Measurements from ENCODE around the gene PALLD.

PALLD gene

DNA sequence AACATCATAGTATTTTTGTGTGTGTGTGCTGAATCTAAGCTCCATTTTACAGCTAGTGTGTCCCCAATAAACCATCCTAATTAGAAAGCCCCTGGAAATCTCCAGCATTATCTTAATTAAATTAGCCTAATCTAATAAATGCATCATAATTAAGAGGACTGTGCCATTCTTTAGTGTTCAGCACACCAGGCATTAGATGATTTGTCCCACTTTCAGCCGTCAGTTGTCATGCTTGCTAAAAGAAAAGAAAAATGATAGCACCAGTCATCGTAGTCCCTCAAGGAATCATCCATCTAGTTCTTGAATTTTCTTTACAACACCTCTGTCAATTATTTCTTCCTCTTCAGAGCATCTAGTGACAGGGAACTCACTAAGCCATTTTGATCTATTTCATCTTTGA lies 155.9 kb downstream of the PALLD start:
- H3K36me3 ChIP-seq, result no peaks in the 10 kb centered on the region
- H3K27me3 ChIP-seq, result no peaks in the 10 kb centered on the region

DNA sequence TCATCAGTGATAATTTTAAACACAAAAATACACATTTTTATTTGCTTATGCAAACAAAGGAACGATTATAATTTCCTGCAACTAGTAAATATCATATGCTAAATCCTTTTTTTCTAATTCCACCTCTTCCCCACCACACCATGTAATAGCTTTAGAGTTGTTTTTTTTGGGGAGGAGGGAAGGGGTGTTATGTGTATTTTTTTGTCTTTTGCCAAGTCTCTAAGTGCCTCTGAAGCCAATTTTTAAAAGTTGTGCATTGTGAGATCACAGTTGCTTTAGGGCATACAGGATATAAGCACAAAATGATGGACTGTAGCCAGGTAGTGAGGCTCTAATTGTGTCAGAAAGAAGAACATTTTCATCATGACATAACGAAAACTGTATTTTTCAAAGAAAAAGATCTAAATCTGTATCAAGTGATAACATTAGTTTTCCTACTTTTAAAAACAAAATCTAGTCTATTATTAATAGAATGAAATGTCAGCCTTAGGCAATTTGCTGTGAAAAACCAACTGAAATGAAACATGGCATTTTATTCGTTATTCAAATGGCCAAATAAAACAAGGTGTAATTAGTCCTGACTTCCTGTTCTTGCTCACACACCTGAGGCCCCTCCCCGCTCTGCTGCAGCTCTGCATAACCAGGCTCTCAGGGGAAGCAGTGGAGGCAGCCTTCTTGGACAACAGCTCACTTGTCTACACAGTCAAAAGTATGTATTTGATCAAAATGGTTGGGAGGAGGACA lies 157.4 kb downstream of the PALLD start:
- H3K36me3 ChIP-seq, result no peaks in the 10 kb centered on the region
- DNase-seq, result no peak
- H3K27me3 ChIP-seq, result no peaks in the 10 kb centered on the region
- H3K4me1 ChIP-seq, result peaks cover 10% of the 10 kb centered on the region
- no peaks in the 10 kb centered on the region for H3K9me3 ChIP-seq
- TF ChIP-seq CTCF (IDR thresholded peaks at IDR 0.05; ENCODE audit: low read depth, low read length), result no peak
- H3K4me3 ChIP-seq (ENCODE audit: low read depth, low read length), result no peak overlapping the region

More for the DNA sequence above, 155.9 kb downstream of the PALLD start:
- no peak for DNase-seq
- H3K9me3 ChIP-seq, result no peaks in the 10 kb centered on the region
- H3K4me1 ChIP-seq, result peaks cover 10% of the 10 kb centered on the region
- TF ChIP-seq CTCF (IDR thresholded peaks at IDR 0.05; ENCODE audit: low read depth, low read length), result no peak
- H3K4me3 ChIP-seq (ENCODE audit: low read depth, low read length), result no peak overlapping the region

DNA sequence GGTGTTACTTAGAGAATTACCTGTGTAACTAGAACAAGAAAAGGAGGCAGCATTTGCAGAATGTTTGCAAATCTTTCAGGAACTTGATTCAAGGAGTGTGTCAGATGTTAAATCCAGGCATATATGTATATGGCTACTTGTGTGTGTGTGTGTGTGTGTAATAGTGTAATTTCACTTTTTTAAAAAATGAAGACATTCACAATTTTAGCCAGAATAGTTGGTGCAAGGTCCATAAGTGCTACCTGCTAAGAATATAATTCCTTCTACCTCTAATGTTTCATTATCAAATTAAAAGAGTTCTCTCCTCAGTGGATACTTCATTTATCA lies 158.0 kb downstream of the PALLD start:
- Histone ChIP-seq H3K4me1 (peaks cover 10% of the 10 kb centered on the region), H3K4me3 (ENCODE audit: low read depth, low read length) (no peak overlapping the region), H3K9me3 (no peaks in the 10 kb centered on the region), H3K27me3 (no peaks in the 10 kb centered on the region), H3K36me3 (no peaks in the 10 kb centered on the region)
- DNase-seq, result no peak
- TF ChIP-seq CTCF (IDR thresholded peaks at IDR 0.05; ENCODE audit: low read depth, low read length), result no peak

GRCh38 chr4:168655182-168655581 lies 158.3 kb downstream of the PALLD start:
- H3K9me3 ChIP-seq, result no peaks in the 10 kb centered on the region
- TF ChIP-seq CTCF (IDR thresholded peaks at IDR 0.05; ENCODE audit: low read depth, low read length), result no peak
- peaks cover 10% of the 10 kb centered on the region for H3K4me1 ChIP-seq
- no peak overlapping the region for H3K4me3 ChIP-seq (ENCODE audit: low read depth, low read length)
- no peaks in the 10 kb centered on the region for H3K36me3 ChIP-seq
- H3K27me3 ChIP-seq, result no peaks in the 10 kb centered on the region
- no peak for DNase-seq

GRCh38 chr4:168656055-168656660 lies 159.3 kb downstream of the PALLD start:
- peaks cover 10% of the 10 kb centered on the region for H3K4me1 ChIP-seq
- H3K27me3 ChIP-seq, result no peaks in the 10 kb centered on the region
- no peaks in the 10 kb centered on the region for H3K9me3 ChIP-seq
- DNase-seq, result no peak
- no peaks in the 10 kb centered on the region for H3K36me3 ChIP-seq
- no peak for TF ChIP-seq CTCF (IDR thresholded peaks at IDR 0.05; ENCODE audit: low read depth, low read length)
- no peak overlapping the region for H3K4me3 ChIP-seq (ENCODE audit: low read depth, low read length)

DNA sequence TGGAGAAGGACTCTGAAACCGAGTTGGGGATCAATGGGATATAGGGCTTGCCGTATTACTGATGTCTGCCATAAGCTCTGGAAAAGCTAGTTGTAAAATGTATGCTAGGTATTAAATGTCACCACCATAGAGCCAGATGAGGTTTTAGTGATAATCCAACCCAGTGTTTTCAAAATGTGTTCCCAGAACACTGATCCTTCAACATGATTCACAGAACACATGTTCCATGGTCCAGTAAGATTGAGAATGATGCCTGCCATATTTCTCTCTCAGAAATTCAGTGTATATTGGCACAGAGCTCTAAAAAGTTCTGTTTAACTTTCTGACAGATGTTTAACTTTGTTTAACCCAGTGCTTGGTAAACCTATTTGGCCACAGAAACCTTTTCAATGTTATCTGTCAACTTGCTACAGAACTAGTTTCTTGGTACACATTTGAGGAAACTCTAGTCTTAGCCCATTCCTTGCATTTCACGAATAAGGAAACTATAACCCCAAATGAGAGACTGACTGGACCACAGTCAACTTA lies 160.2 kb downstream of the PALLD start:
- no peak for DNase-seq
- Histone ChIP-seq H3K36me3 (no peaks in the 10 kb centered on the region), H3K4me3 (ENCODE audit: low read depth, low read length) (no peak overlapping the region), H3K4me1 (peaks cover 10% of the 10 kb centered on the region), H3K9me3 (no peaks in the 10 kb centered on the region), H3K27me3 (no peaks in the 10 kb centered on the region)
- TF ChIP-seq CTCF (IDR thresholded peaks at IDR 0.05; ENCODE audit: low read depth, low read length), result no peak
